ENCODE results near the gene OR8J3. TPM values are rescaled to one million over a fixed set of nuclear protein-coding genes. Genes with fewer than 3 reads are reported as not detected.

Gene OR8J3, protein sequence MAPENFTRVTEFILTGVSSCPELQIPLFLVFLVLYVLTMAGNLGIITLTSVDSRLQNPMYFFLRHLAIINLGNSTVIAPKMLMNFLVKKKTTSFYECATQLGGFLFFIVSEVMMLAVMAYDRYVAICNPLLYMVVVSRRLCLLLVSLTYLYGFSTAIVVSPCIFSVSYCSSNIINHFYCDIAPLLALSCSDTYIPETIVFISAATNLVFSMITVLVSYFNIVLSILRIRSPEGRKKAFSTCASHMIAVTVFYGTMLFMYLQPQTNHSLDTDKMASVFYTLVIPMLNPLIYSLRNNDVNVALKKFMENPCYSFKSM
- total RNA-seq (ENCODE audit: low replicate concordance): not detected in 2 replicates

DNA sequence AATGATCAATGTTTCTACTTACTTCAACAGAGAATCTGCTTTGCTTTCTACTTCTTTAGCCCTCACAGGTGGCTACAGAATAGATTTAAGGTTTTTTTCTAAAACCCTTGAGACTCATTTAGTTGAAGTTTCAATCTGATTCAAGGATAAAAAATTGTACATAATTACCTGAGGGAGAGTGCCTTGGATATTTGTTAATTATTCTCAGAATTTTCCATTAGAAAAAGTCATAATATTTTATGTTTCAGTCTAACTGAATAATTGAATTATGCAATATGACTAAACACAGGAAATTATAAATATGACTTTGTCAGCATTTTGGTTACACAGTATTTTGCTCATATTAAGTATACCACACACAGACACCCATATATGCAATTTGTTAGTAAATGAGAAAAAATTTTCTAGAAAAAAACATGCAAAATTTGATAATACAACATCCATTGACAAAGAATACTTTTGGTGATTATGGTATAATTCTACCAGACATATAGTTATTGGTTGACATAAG lies at the start of gene OR8J3:
OR8J3 (minus strand) TSS at position 51 of the 511 bp plus-strand sequence. CDS start 2,483 bp downstream, outside the sequence.
- H3K4me3 ChIP-seq (ENCODE audit: low read depth, low read length): no peak within 1 kb of the TSS
- DNase-seq (ENCODE audit: low read depth): no peak
- TF ChIP-seq, protein P1, sequence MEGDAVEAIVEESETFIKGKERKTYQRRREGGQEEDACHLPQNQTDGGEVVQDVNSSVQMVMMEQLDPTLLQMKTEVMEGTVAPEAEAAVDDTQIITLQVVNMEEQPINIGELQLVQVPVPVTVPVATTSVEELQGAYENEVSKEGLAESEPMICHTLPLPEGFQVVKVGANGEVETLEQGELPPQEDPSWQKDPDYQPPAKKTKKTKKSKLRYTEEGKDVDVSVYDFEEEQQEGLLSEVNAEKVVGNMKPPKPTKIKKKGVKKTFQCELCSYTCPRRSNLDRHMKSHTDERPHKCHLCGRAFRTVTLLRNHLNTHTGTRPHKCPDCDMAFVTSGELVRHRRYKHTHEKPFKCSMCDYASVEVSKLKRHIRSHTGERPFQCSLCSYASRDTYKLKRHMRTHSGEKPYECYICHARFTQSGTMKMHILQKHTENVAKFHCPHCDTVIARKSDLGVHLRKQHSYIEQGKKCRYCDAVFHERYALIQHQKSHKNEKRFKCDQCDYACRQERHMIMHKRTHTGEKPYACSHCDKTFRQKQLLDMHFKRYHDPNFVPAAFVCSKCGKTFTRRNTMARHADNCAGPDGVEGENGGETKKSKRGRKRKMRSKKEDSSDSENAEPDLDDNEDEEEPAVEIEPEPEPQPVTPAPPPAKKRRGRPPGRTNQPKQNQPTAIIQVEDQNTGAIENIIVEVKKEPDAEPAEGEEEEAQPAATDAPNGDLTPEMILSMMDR (IDR thresholded peaks at IDR 0.05; ENCODE audit: insufficient read depth, low read length): no peak

DNA sequence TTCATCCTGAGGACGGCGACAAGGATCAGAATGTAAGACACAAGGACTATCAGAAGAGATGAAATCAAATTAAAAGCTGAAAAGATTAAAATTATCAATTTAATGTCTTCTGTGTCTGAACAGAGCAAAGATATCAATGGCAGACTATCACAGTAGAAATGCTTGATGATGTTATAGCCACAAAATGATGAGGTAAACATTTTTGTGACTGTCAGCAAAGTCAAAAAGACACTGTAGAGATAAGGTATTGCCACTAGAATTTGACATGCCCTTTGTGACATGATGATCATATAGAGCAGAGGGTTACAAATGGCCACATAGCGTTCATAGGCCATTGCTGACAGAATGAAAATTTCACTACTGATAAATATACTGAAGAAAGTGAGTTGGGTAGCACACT lies 48.6 kb upstream of the OR8J3 start:
- no peak overlapping the region for H3K4me3 ChIP-seq (ENCODE audit: low read depth, low read length)
- TF ChIP-seq, protein P1 (IDR thresholded peaks at IDR 0.05; ENCODE audit: insufficient read depth, low read length): no peak
- no peak for DNase-seq (ENCODE audit: low read depth)

DNA sequence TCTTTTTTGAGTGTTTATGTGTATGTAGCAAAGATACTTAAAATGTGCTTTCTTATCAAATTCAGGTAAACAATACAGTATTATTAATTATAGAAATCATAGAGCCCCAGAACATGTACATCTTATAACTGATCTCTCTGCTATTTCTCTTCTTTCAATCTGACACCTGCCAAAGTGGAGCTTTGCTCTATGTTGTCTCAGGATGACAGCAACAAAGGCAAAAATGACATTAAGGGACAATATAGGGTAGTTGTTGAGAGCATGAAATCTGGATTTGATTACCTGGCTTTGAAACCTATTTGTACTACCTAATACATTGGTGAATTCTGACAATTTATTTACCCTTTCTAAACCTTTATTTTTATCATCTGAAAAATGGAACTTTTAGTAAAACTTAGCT lies 43.5 kb upstream of the OR8J3 start:
- TF ChIP-seq, protein P1 (IDR thresholded peaks at IDR 0.05; ENCODE audit: insufficient read depth, low read length): no peak
- no peak for DNase-seq (ENCODE audit: low read depth)
- no peak overlapping the region for H3K4me3 ChIP-seq (ENCODE audit: low read depth, low read length)

DNA sequence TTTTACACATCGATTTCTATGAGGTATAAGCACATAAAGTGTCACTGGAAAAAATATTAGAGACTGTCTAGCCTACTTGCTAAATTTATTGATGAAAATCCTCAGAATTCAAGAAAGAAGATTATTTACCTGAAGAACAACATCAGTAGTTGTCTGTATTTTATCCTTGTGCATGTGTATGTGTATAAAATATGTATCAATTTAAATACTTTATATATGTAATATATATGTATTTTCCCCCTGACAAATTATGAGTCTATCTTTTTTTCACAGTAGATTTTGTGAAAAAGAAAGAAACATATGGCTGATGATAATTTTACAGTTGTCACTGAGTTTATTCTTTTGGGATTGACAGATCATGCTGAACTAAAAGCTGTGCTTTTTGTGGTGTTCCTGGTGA lies 36.3 kb upstream of the OR8J3 start, which contains the start of gene OR5J2:
OR5J2 (plus strand) TSS at position 301 of the 400 bp plus-strand sequence; CDS start at position 301, 0 bp downstream.
- DNase-seq (ENCODE audit: low read depth): no peak
- no peak within 1 kb of the TSS for H3K4me3 ChIP-seq (ENCODE audit: low read depth, low read length)
- TF ChIP-seq, protein P1 (IDR thresholded peaks at IDR 0.05; ENCODE audit: insufficient read depth, low read length): no peak

DNA sequence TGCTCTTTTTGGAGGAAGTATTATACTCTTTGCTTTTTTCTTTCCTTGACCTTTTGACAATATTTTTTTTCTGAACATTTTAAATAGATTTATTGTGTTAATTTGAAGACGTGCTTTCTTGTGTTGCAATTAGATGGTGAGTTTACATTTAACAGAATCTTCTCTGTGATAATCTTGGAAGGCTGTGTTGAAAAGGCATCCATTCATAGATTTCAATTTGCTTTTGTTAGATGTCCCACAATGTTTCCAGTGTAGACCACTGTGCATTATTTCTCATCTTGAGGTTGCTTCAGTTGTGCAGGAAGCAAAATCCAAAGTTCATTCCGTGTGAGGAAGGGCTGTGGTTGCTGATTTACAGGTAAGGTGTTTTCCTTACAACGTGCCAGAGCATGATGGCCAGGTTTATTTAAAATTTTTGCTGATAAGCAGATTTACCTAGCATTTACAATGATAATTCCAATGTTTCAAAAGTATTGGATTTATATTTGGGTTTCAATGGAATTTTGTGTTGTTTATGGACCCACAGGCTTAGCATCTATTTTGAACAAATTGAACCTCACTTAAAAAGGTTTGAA lies 32.3 kb upstream of the OR8J3 start:
- DNase-seq (ENCODE audit: low read depth): no peak
- H3K4me3 ChIP-seq (ENCODE audit: low read depth, low read length): no peak overlapping the region
- TF ChIP-seq, protein P1 (IDR thresholded peaks at IDR 0.05; ENCODE audit: insufficient read depth, low read length): no peak

DNA sequence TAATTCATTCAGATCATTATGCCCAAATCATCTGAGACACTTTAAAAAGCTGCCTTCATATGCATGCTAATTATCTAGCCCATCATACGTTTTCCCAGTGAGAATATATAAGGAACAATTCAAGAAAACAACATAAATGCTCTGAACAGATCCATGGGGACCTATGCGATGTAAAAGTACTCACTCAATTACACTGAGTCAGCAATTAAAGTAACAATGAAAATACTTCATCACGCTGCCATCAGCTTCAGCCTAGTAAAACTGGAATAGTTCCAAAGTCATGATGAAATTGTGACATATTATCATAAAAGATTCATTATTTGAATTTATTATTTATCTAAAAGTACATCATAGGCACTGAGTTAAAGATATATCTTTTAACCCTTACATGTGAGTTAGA lies 23.8 kb upstream of the OR8J3 start:
- no peak for DNase-seq (ENCODE audit: low read depth)
- no peak overlapping the region for H3K4me3 ChIP-seq (ENCODE audit: low read depth, low read length)
- TF ChIP-seq, protein P1 (IDR thresholded peaks at IDR 0.05; ENCODE audit: insufficient read depth, low read length): no peak
